Measurements from ENCODE around the gene MVB12B. TPM values are rescaled to one million over a fixed set of nuclear protein-coding genes. Genes with fewer than 3 reads are reported as not detected.
A peak's percentile ranks its signal among the peaks of the same experiment; 100 is the strongest.

Gene MVB12B
- total RNA-seq, 4 donors from 2014 or later = 10.2 to 25.7 (median 14.0) TPM

GRCh38 chr9:126341902-126342301 lies 15.3 kb downstream of the MVB12B start:
- peaks cover 20% of the 10 kb centered on the region for H3K36me3 ChIP-seq
- H3K4me1 ChIP-seq = peaks cover 8% of the 10 kb centered on the region
- WGBS = 93% methylated on average over 4 of the region's 4 CpGs
- H3K4me3 ChIP-seq = no peak overlapping the region
- no peaks in the 10 kb centered on the region for H3K27me3 ChIP-seq
- no peak for DNase-seq (ENCODE audit: low spot score in 2 of 2)
- no peaks in the 10 kb centered on the region for H3K9me3 ChIP-seq
- H3K27ac ChIP-seq = no peak overlapping the region
- TF ChIP-seq POLR2A (IDR thresholded peaks at IDR 0.05) (no peak), POLR2AphosphoS5 (IDR thresholded peaks at IDR 0.05) (no peak), EP300 (IDR thresholded peaks at IDR 0.05) (no peak)
- TF ChIP-seq, protein P1, sequence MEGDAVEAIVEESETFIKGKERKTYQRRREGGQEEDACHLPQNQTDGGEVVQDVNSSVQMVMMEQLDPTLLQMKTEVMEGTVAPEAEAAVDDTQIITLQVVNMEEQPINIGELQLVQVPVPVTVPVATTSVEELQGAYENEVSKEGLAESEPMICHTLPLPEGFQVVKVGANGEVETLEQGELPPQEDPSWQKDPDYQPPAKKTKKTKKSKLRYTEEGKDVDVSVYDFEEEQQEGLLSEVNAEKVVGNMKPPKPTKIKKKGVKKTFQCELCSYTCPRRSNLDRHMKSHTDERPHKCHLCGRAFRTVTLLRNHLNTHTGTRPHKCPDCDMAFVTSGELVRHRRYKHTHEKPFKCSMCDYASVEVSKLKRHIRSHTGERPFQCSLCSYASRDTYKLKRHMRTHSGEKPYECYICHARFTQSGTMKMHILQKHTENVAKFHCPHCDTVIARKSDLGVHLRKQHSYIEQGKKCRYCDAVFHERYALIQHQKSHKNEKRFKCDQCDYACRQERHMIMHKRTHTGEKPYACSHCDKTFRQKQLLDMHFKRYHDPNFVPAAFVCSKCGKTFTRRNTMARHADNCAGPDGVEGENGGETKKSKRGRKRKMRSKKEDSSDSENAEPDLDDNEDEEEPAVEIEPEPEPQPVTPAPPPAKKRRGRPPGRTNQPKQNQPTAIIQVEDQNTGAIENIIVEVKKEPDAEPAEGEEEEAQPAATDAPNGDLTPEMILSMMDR (IDR thresholded peaks at IDR 0.05) = no peak

DNA sequence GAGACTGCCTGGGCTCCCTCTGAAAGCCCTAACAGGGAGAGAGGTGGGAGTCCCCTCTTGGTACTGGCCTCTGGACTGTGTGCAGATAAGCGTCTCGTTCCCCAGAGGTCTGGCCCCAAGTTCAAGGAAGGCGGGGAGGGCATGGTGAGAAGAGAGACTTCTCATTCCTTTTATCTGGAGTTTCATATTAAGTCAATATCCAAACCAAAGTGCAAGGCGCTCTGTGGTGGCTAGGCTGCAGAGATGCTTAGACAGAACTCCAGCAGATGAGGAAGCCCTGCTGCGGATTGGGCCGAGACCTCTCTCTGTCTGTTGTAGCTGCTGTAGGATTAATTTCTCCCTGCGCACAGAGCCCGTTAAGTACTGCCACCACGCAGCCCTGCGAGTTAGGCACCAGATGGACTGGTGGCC lies 16.0 kb downstream of the MVB12B start:
- 79% methylated on average over 10 of the region's 10 CpGs for WGBS
- Histone ChIP-seq H3K9me3 (no peaks in the 10 kb centered on the region), H3K4me1 (peaks cover 15% of the 10 kb centered on the region), H3K4me3 (no peak overlapping the region), H3K36me3 (peaks cover 20% of the 10 kb centered on the region), H3K27me3 (no peaks in the 10 kb centered on the region), H3K27ac (no peak overlapping the region)
- DNase-seq (ENCODE audit: low spot score in 2 of 2) = no peak
- TF ChIP-seq POLR2AphosphoS5 (IDR thresholded peaks at IDR 0.05) (no peak), POLR2A (IDR thresholded peaks at IDR 0.05) (no peak), EP300 (IDR thresholded peaks at IDR 0.05) (no peak)
- TF ChIP-seq, protein P1 (IDR thresholded peaks at IDR 0.05) = no peak

- H3K4me1 ChIP-seq = peaks cover 22% of the 10 kb centered on the region
- no peaks in the 10 kb centered on the region for H3K27me3 ChIP-seq
- H3K9me3 ChIP-seq = no peaks in the 10 kb centered on the region
- H3K4me3 ChIP-seq = no peak overlapping the region
- no peak for DNase-seq (ENCODE audit: low spot score in 2 of 2)
- H3K27ac ChIP-seq = no peak overlapping the region
- peaks cover 20% of the 10 kb centered on the region for H3K36me3 ChIP-seq
- 94% methylated on average over 6 of the region's 6 CpGs for WGBS
- TF ChIP-seq EP300 (IDR thresholded peaks at IDR 0.05) = no peak
- TF ChIP-seq, protein P1 (IDR thresholded peaks at IDR 0.05) = no peak
- no peak for TF ChIP-seq POLR2A (IDR thresholded peaks at IDR 0.05)
- TF ChIP-seq POLR2AphosphoS5 (IDR thresholded peaks at IDR 0.05) = no peak
These were observed 16.7 kb downstream of the MVB12B start for GRCh38 chr9:126343271-126343700.

DNA sequence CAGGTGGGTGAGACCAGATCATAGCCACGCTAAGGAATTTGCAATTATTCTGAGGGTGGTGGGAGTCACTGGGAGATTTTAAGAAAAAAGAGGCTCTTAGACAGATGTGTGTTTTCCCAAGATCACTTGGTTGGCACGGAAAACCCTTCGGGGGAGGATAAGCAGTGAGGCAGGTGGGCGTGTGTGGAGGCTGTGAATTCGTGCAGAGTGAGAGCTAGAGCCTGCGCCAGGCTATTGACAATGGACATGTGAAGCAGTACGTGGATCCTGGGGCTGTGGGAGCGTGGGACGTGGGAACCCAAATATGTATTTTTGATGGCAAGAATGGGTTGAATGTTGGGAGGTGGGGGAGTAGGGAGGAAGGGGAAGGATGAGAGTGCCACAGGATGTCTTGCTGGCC lies 19.4 kb downstream of the MVB12B start:
- WGBS = 96% methylated on average over 9 of the region's 9 CpGs
- Histone ChIP-seq H3K9me3 (no peaks in the 10 kb centered on the region), H3K27ac (no peak overlapping the region), H3K4me3 (no peak overlapping the region), H3K4me1 (peaks cover 32% of the 10 kb centered on the region), H3K27me3 (no peaks in the 10 kb centered on the region), H3K36me3 (peaks cover 12% of the 10 kb centered on the region)
- DNase-seq (ENCODE audit: low spot score in 2 of 2) = no peak
- no peak for TF ChIP-seq POLR2AphosphoS5 (IDR thresholded peaks at IDR 0.05)
- TF ChIP-seq, protein P1 (IDR thresholded peaks at IDR 0.05) = no peak
- TF ChIP-seq EP300 (IDR thresholded peaks at IDR 0.05) = no peak
- TF ChIP-seq POLR2A (IDR thresholded peaks at IDR 0.05) = no peak

DNA sequence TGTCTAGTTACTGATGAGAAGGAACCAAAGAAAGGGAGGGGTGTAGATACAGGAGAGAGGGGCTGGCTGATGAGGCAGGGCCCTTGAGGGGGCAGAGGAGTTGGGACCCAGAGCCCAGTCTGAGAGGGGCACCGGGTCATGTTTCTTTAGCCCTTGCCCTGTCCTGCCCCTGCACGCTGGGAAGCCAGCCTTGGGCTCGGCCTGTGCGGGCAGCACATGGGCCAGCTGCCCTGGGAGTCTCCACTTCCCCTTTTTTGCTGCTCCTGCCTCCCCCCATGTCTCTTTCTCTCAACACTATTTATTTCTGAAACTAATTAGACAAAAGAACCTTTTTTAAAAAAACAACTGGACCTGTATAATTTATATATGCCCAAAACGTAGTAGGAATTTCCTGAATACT lies 20.5 kb downstream of the MVB12B start:
- Histone ChIP-seq H3K27me3 (no peaks in the 10 kb centered on the region), H3K27ac (peak overlapping the region; percentile 78), H3K9me3 (no peaks in the 10 kb centered on the region), H3K4me1 (peaks cover 32% of the 10 kb centered on the region), H3K36me3 (peaks cover 1% of the 10 kb centered on the region), H3K4me3 (no peak overlapping the region)
- TF ChIP-seq EP300 (IDR thresholded peaks at IDR 0.05) (no peak), POLR2A (IDR thresholded peaks at IDR 0.05) (no peak), POLR2AphosphoS5 (IDR thresholded peaks at IDR 0.05) (no peak)
- TF ChIP-seq, protein P1 (IDR thresholded peaks at IDR 0.05) = no peak
- no peak for DNase-seq (ENCODE audit: low spot score in 2 of 2)
- WGBS = 60% methylated on average over 5 of the region's 5 CpGs
